Measurements from ENCODE around the gene MYF6.
"Not testable (repeated sequence)": the region's sequence is repeated elsewhere in the genome, so short reads cannot be mapped to it uniquely, and the experiment has no call there.

MYF6 gene

GRCh38 chr12:80707126-80707829 lies at the start of gene MYF6:
TSS of gene MYF6 (plus strand) at chr12:80707634. CDS start at chr12:80707720, 86 bp downstream.
- DNase-seq: no peak

- DNase-seq: no peak
Observed at GRCh38 chr12:80659512-80660063, 47.8 kb upstream of the MYF6 start.

DNA sequence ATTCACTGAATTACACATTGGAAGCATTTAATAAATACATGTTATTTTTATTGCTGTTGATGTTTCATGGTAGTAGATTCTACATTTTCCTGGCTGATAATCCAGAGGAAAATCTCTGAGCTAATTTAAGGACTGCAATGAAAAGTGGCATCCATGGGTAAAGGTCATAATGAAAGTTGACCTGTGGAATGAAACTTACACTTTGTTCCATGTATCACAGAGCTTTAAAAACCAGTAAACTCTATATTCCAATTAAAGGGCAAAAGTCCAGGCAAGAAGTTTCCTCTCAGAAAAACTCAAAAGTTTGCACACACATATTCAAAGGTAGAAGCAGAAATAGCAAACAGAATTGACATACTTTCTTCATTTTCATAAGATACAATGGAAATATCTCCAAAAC lies 44.8 kb upstream of the MYF6 start:
- DNase-seq: no peak

GRCh38 chr12:80670214-80670613 lies 37.2 kb upstream of the MYF6 start:
- no peak for DNase-seq

DNA sequence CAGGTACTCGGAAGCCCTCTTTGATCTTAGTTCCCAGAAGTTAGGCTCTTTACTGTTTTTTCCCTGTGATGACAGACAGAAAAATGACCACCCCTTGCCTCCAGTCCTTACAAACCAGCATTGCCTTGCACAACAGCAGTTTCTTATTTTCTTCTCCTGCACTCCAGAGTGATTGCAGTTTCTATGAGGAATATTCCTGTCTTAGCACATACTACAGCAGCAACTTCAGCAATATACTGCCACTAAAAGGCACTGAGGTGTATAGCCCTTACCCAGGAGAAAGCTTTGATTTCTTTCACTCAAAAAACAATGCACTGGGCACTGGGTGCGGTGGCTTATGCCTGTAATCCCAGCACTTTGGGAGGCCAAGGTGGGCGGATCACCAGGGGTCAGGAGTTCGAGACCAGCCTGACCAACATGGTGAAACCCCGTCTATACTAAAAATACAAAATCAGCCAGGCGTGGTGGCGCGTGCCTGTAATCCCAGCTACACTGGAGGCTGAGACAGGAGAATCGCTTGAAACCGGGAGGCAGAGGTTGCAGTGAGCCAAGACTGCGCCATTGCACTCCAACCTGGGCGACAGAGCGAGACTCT lies 31.3 kb upstream of the MYF6 start:
- DNase-seq: not testable (repeated sequence)

- no peak for DNase-seq
Observed at GRCh38 chr12:80676856-80677255, 30.6 kb upstream of the MYF6 start.

GRCh38 chr12:80677994-80678393 lies 29.4 kb upstream of the MYF6 start:
- no peak for DNase-seq

- DNase-seq: no peak
Observed at GRCh38 chr12:80679346-80680131, 27.9 kb upstream of the MYF6 start.

GRCh38 chr12:80681287-80681686 lies 26.1 kb upstream of the MYF6 start:
- no peak for DNase-seq

DNA sequence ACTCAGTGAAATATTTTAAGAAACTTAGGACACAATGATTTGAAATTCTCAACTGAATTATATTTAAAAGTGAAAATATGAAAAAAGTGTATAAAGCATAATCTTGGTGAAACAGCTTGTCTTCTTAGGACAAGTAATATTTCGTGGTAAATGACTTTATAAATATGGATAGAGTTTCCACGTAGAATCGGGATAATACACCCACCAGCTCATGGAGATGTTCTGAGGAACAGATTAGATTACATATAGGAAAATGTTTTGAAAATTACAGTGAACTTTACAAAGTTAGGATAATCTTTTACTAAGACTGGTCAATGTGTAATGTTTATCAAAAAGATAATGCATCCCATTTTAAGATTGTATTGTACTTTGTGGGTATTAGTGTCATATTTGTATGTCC lies 25.6 kb upstream of the MYF6 start:
- DNase-seq: no peak

DNA sequence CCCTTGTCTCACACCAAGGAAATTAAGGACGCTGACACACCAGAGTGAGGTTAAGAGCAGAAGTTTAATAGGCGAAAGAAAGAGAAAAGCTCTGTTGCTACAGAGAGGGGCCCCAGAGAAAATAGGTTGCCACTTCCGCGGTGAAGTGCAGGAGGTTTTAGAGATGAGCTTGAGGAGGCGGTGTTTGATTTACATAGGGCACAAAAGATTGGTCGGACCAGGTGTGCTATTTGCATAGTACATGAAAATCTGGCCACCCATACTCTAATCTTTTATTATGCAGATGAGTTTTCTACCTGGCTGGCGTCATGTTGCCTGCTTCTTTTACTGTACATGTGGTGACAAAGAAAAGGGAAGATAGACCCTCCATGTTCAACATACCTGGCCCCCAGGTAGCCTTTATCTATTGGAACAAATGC lies 23.3 kb upstream of the MYF6 start:
- DNase-seq: no peak

DNA sequence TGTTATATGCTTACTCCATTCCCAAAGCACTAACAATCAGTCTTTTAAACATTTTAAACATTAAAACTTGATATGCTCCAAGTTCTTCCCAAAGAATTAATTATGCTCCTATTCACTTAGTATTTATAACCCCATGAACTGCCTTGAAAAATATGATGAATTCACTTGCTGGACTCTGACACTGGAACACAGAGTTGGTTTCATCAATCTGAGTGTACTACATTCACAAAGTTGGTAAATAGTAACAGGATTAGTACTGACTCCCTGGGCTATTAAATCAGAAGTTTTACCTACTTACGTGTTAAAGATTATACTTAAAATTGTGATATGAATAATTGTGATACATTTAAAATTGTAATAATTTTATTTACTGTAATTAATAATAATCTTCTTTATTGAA lies 17.3 kb upstream of the MYF6 start:
- no peak for DNase-seq

- no peak for DNase-seq
Observed at GRCh38 chr12:80690513-80690912, 16.9 kb upstream of the MYF6 start.

DNA sequence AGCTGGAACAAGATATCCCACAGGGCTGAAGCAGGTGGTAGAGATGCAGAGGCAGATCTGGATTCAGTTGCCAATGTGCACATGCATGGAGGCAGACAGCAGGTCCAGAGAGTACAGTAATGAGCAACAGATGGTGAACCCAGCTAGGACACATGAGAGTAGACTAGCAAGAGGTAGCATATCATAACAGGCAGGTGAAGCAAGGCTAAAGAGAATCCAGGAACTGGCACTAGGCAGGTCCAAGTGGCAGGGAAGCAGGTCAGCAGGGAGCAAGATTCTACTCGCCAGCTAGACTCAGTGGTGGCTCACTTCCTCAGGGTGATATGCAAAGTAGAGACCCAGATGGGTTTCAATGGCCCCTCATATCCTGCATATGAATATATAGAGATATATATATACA lies 15.3 kb upstream of the MYF6 start:
- DNase-seq: peak; percentile 53

DNA sequence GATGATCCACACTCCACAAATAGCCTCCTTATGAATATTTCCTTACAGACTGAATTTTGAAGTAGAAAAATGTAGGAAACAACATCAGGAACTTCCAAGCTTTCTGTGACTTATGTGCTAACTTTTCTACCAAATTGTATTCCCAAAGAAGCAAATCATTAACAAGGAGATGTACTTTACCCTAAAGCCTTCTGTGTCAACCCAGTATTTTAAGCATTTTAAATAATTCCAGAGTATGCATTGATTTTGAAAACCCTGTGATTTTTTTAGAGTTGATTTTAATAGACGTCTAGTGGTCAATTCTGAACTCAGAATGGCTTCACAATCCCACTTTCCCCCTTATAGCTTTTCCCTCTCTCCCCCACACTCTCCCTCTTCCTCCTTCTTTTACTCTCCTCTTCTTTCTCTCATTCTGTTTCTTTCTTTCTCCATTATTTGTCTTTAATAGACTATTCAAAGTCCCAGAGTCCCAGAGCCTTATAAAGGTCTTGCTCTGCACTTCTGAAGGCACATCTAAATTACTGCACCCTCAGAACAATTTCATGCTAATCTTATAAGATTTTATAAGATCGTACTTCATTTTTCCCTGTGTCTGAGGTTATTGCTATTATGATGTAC lies 10.1 kb upstream of the MYF6 start:
- DNase-seq: no peak

DNA sequence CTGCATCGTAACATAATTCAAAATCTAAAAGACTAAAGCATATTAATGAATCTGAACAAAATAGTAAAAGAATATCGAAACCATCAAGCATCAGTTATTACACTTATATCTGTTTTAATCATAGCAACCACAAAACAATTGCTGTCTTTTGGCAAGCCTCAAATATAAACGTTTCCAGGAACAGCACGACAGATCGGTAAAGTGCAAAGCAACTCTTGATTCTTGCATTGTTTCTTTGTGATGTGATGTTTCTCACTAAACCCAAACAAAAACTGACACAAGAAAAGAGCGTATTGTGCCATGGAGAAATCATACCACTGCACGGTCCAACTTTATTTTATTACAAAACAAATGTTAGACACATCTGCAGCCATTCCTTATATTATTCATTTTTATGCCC lies 9.2 kb upstream of the MYF6 start:
- DNase-seq: no peak

- DNase-seq: no peak
Observed at GRCh38 chr12:80698847-80699542, 8.4 kb upstream of the MYF6 start.

GRCh38 chr12:80700327-80700726 lies 7.1 kb upstream of the MYF6 start:
- no peak for DNase-seq

GRCh38 chr12:80701388-80701787 lies 6.0 kb upstream of the MYF6 start:
- DNase-seq: no peak

DNA sequence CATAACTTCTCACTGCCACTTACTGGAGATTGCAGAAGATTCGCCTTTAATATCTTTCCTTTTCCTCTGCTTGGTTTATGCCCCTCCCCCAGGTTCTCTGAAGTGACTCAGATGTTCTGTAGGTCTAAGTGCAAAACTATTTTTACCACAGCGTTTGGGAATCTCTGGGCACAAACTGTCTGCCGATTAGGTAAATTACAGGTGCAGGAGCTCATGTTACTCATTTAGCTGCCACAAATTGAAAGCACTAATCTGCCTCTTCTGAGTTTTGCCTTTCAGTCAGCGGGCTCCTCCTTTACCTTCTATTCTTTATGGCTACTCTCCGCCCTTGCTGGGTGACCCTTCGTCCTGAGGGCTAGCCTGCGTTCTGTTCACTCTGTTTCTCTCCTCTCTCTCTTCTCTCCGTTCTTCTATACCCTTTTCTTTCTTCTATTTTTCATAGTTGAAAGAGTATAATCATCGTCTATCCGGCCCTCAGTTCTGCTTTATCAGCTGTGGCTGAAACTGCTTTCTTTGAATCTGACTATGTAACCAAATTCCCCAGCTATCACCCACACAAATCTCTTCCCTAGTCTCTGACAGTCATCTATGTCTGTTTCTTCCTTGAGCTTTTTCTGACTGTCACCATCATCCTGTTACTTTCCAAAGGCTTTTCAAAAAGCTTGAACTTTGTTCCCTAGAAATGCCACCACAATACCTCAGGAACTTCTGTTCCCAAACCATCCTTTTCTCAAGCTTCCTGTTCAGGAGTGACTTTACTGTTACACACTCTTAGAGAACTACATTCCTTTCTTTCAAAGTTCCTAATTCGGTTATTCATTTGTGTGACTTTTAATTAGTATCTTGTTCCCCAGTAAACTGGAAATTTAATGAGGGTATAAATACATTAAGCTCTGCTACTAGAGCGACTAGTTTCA lies 4.3 kb upstream of the MYF6 start:
- no peak for DNase-seq

GRCh38 chr12:80704420-80704819 lies 3.0 kb upstream of the MYF6 start:
- no peak for DNase-seq

- DNase-seq: no peak
Observed at GRCh38 chr12:80707830-80708258, 410 bp downstream of the MYF6 start.

Data from NCI-H1694 (cell line).